ENCODE results near the gene PHACTR3. TPM values are rescaled to one million over a fixed set of nuclear protein-coding genes. Genes with fewer than 3 reads are reported as not detected.

PHACTR3 gene
- total and polyA plus RNA-seq, 2 of the 8 experiments (the other 6 are each of a cell fraction or from before 2014, with no cell fraction given), result 0.05 to 0.13 TPM

DNA sequence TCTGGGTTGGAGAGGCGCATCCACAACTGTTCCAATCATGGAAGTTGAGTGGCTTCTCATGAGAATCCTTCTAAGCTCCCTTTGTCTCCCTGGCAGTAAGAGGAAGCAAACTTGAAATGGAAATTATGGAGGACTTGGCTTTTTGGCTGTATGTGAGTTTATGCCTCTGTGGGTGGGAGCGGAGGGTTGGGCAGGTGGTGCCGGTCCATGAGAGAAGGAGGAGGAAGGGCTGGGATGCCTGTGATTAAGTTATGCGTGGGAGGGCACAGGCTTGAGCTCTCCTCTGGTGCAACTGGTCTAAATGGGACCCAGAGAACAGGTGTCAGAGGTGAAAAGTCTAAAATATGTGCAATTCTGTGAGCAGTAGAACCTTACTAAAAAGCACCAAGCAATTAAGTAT lies 2.2 kb downstream of the PHACTR3 start (continued):
- TF ChIP-seq, protein P1, sequence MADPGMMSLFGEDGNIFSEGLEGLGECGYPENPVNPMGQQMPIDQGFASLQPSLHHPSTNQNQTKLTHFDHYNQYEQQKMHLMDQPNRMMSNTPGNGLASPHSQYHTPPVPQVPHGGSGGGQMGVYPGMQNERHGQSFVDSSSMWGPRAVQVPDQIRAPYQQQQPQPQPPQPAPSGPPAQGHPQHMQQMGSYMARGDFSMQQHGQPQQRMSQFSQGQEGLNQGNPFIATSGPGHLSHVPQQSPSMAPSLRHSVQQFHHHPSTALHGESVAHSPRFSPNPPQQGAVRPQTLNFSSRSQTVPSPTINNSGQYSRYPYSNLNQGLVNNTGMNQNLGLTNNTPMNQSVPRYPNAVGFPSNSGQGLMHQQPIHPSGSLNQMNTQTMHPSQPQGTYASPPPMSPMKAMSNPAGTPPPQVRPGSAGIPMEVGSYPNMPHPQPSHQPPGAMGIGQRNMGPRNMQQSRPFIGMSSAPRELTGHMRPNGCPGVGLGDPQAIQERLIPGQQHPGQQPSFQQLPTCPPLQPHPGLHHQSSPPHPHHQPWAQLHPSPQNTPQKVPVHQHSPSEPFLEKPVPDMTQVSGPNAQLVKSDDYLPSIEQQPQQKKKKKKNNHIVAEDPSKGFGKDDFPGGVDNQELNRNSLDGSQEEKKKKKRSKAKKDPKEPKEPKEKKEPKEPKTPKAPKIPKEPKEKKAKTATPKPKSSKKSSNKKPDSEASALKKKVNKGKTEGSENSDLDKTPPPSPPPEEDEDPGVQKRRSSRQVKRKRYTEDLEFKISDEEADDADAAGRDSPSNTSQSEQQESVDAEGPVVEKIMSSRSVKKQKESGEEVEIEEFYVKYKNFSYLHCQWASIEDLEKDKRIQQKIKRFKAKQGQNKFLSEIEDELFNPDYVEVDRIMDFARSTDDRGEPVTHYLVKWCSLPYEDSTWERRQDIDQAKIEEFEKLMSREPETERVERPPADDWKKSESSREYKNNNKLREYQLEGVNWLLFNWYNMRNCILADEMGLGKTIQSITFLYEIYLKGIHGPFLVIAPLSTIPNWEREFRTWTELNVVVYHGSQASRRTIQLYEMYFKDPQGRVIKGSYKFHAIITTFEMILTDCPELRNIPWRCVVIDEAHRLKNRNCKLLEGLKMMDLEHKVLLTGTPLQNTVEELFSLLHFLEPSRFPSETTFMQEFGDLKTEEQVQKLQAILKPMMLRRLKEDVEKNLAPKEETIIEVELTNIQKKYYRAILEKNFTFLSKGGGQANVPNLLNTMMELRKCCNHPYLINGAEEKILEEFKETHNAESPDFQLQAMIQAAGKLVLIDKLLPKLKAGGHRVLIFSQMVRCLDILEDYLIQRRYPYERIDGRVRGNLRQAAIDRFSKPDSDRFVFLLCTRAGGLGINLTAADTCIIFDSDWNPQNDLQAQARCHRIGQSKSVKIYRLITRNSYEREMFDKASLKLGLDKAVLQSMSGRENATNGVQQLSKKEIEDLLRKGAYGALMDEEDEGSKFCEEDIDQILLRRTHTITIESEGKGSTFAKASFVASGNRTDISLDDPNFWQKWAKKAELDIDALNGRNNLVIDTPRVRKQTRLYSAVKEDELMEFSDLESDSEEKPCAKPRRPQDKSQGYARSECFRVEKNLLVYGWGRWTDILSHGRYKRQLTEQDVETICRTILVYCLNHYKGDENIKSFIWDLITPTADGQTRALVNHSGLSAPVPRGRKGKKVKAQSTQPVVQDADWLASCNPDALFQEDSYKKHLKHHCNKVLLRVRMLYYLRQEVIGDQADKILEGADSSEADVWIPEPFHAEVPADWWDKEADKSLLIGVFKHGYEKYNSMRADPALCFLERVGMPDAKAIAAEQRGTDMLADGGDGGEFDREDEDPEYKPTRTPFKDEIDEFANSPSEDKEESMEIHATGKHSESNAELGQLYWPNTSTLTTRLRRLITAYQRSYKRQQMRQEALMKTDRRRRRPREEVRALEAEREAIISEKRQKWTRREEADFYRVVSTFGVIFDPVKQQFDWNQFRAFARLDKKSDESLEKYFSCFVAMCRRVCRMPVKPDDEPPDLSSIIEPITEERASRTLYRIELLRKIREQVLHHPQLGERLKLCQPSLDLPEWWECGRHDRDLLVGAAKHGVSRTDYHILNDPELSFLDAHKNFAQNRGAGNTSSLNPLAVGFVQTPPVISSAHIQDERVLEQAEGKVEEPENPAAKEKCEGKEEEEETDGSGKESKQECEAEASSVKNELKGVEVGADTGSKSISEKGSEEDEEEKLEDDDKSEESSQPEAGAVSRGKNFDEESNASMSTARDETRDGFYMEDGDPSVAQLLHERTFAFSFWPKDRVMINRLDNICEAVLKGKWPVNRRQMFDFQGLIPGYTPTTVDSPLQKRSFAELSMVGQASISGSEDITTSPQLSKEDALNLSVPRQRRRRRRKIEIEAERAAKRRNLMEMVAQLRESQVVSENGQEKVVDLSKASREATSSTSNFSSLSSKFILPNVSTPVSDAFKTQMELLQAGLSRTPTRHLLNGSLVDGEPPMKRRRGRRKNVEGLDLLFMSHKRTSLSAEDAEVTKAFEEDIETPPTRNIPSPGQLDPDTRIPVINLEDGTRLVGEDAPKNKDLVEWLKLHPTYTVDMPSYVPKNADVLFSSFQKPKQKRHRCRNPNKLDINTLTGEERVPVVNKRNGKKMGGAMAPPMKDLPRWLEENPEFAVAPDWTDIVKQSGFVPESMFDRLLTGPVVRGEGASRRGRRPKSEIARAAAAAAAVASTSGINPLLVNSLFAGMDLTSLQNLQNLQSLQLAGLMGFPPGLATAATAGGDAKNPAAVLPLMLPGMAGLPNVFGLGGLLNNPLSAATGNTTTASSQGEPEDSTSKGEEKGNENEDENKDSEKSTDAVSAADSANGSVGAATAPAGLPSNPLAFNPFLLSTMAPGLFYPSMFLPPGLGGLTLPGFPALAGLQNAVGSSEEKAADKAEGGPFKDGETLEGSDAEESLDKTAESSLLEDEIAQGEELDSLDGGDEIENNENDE (IDR thresholded peaks at IDR 0.05; ENCODE audit: insufficient replicate concordance, low read length), result no peak
- TF ChIP-seq RAD21 (IDR thresholded peaks at IDR 0.05 in 1 of 2, conservative IDR thresholded peaks at IDR 0.05 in 1 of 2; ENCODE audit: low read depth in 2 of 2, low read length in 2 of 2) (no peak), CBX5 (IDR thresholded peaks at IDR 0.05; ENCODE audit: low read depth, low read length) (no peak), KDM1A (IDR thresholded peaks at IDR 0.05; ENCODE audit: borderline replicate concordance, low read length) (no peak), BACH1 (IDR thresholded peaks at IDR 0.05; ENCODE audit: low read length) (no peak), ZNF274 (IDR thresholded peaks at IDR 0.05; ENCODE audit: borderline replicate concordance, extremely low read depth, low read length) (no peak), KDM4A (IDR thresholded peaks at IDR 0.05; ENCODE audit: low read depth, low read length, severe bottlenecking) (no peak), YY1 (IDR thresholded peaks at IDR 0.05; ENCODE audit: low read depth, low read length) (no peak), SUZ12 (IDR thresholded peaks at IDR 0.05; ENCODE audit: low read length) (no peak)
